G401 (cell line): ENCODE results near the gene ADAMTSL1. TPM values are rescaled to one million over a fixed set of nuclear protein-coding genes. Genes with fewer than 3 reads are reported as not detected.

ENCODE experiments used
- DNase-seq: peaks from one replicate; pipeline ENCODE4 v3.0.0-alpha.2; 2015; ENCODE audit warnings: low spot score
- in situ Hi-C: cut with HindIII; loops from 2 replicates; pipeline ENCODE4 v1.10.0; 2016; ENCODE audit warnings: low sequenced_read_pairs, mixed read lengths
- total RNA-seq: library from RNA; depleted of rRNA; stranded (reverse); fragments of >200 nt; shearing (Covaris generic); gene quantifications from 2 replicates; pipeline ENCODE4 v1.2.3, GENCODE V29; 2014

ADAMTSL1 gene
- total RNA-seq, 1 experiment from 2014 or later, result not detected

DNA sequence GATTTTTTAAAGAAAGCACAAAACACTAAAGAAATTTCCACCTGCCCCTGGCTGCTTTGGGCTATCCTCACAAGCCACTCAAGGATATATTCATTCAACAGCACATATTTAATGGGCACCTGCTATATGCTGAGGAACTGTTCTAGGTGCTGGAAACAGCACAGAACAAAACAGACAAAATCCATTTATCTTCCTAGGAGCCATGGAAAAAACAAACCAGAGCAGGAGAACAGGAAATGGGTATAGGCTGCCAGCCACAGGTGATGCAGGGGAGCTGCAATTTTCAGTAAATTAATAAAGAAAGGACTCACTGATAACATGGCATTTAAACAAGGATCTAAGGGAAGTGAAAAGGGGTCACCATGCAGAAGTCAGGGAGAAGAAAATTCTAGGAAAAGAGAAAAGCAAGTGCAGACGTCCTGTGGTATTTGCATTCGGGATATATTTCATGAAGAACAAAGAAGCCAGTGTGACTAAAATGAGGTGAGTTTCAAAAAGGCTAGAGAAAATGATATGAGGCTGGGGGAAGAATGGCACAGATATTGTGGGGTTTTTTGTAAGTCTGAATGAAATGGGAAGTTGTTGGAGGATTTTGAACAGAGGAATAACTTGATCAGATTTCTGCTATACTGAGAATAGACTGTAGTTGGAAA lies 152.2 kb downstream of the ADAMTSL1 start:
- in situ Hi-C loops, result no loop called here
- no peak for DNase-seq

- in situ Hi-C loops, result no loop called here
- no peak for DNase-seq
Measured at GRCh38 chr9:18629136-18629535, 155.2 kb downstream of the ADAMTSL1 start.

DNA sequence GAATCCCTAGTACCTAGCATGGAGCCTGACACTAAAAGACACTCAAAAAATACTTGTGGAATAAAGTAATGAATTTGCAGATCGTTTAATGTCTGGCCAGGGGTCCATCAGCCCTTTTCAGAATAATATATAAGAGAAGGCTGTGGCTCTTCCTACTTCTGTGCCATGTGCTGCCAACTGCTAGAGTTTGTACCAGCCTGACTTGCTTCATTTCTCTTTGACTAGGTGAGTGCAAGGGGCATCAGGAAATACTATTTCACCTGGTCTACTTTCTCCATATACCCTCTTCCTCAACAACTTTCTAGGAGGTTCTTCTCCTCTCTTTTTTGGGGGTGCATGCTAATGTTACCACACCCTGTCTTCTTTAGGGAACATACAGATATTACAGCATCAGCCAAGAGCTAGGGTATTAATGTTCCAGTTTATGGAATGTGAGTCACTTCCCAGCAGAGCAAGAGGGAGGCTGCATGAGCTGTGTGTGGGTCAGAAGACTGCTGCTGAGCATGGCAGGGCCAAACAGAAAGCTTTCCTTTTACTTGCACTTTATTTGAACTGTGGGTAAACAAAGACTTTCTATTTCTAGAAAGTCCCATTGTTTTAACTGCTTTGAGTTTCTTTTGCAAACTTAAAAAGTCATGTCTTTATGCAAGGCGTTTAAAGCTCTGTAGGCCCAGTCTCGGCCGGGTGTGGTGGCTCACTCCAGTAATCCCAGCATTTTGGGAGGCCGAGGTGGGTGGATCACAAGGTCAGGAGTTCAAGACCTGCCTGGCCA lies 158.9 kb downstream of the ADAMTSL1 start:
- in situ Hi-C loops, result no loop called here
- DNase-seq, result no peak

GRCh38 chr9:18636781-18637180 lies 162.8 kb downstream of the ADAMTSL1 start:
- DNase-seq, result no peak
- in situ Hi-C loops, result no loop called here

GRCh38 chr9:18638371-18639249 lies 164.7 kb downstream of the ADAMTSL1 start:
- DNase-seq, result no peak
- in situ Hi-C loops, result no loop called here

DNA sequence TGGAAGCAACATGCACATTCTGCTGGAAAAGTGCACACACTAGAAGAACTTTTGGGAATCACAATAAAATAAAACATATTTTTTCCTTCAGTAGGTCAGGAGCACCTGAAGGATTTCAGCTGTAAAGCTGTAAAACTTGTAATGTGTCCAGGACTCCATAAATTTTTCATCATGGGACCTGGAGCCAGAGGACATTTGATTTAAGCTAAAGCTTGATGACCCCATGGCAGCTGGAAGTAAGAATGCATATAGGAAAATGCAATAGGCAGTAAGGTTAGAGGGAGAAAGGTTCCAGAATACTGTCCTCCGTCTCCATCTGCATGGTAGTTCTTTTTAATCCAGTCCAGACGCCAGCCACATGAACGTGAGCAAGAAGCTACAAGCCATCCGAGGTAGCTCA lies 166.0 kb downstream of the ADAMTSL1 start:
- no peak for DNase-seq
- in situ Hi-C loops, result no loop called here

DNA sequence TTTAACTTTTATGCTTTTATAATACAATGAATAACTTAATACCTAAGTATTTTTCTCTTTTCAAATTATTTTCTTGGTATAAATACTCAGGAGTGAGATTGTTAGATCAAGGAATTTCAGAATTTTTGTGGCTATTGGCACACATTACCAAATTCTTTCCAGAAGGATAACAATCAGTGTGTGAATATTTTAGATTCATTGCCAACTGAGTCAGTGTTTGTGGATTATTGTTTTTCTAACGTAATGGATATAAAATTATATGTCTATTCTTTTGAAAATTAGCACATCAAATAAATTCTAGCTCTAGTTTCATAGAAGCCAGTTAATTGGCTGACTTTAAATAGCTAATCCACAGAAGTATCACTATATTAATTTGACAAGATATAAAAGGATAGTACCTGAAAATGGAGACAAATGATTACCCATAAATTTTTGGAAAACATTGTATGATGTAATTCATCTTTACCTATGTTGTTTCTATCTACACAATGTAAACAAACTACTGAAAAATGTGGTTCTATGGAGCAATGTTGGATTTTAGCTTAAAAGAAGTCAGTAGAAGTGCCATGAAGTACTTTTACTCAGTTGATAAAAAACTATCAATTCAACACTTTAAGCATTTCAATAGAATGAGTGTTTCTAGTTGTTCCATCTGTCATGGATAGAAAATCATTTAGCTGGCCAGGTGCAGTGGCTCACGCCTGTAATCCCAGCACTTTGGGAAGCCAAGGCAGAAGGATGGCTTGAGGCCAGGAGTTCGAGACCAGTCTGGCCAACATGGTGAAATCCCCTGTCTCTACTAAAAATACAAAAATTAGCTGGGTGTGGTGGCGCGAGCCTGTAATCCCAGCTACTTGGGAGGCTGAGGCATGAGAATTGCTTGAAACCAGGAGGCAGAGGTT lies 185.1 kb downstream of the ADAMTSL1 start:
- in situ Hi-C loops, result no loop called here
- no peak for DNase-seq

DNA sequence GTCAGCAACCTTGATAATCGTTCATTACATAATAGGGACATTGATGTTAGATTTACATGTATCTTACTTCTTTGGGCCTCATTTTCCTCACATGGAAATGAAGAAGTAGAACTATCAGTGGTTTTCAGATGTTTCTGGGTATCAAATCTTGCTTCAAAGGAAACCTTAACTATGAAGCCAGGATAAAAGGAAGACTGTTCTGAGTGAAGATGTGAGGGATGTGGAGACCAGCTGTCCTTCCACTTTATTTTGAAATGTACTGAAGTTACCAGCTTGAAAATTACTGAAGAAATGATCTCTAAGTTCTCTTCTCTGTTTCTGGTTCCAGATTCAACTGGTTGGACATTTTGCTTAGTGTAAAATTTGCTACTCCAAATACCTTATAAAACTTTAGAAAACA lies 186.0 kb downstream of the ADAMTSL1 start:
- DNase-seq, result no peak
- in situ Hi-C loops, result no loop called here

GRCh38 chr9:18662320-18662719 lies 188.4 kb downstream of the ADAMTSL1 start:
- in situ Hi-C loops, result no loop called here
- no peak for DNase-seq

- no peak for DNase-seq
- in situ Hi-C loops, result no loop called here
Measured at GRCh38 chr9:18665947-18666346, 192.0 kb downstream of the ADAMTSL1 start.

DNA sequence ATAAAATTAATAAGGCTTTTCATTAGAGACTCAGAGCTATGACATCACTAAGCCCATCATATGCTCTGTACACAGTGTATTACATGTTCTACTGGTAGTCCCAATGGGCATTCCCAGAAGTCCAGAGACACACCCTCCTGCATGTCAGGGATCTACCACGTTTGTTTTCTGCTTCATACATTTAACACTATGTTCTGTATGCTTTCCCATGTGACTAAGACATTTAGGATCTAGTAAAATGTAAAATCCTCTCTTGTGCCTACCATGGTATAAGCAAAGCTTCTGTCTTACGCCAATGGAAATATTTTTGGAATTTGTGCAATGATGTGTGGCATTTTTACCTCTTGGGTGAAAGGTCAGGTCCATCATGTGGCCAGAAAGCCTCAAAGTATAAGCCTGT lies 192.4 kb downstream of the ADAMTSL1 start:
- in situ Hi-C loops, result no loop called here
- no peak for DNase-seq

GRCh38 chr9:18666986-18667772 lies 193.2 kb downstream of the ADAMTSL1 start:
- no peak for DNase-seq
- in situ Hi-C loops, result no loop called here

DNA sequence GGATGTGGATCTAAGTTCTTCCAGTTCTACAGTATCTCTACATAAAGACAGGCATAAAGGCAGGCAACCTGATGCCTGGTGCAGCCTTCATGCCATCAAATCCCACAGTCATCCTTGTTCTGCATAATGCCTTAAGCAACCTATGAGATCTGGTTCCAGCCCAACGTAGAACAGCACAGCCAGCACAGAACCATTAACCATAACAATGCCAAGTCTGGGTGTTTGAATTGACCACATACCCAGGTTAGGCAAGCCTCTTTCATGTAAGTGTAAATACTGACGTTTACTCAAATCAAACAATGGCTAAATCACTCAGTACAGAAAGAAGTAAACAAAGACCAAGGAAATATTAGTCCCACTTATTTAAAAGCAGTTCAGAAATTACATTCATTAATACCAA lies 195.0 kb downstream of the ADAMTSL1 start:
- in situ Hi-C loops, result no loop called here
- DNase-seq, result no peak

- in situ Hi-C loops, result no loop called here
- no peak for DNase-seq
Measured at GRCh38 chr9:18672706-18673105, 198.8 kb downstream of the ADAMTSL1 start.

DNA sequence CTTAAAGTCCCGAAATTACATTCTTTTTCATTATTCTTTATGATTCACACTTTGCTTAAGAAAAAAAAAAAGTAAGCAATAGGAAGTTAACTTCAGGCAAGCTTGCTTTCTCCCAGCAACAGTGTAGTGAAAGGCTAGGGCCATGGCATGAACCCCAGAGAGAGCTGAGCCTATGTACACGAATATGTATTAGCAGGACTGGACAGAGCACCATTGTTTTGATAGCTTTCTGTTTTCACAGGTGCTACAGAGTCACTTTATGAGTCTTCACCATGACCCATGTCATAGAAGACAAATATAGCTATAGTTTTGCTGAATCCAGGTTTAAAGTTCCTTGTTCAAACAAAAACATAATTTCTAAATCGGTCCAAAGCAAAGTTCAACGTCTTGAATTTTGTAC lies 199.2 kb downstream of the ADAMTSL1 start:
- in situ Hi-C loops, result no loop called here
- no peak for DNase-seq

DNA sequence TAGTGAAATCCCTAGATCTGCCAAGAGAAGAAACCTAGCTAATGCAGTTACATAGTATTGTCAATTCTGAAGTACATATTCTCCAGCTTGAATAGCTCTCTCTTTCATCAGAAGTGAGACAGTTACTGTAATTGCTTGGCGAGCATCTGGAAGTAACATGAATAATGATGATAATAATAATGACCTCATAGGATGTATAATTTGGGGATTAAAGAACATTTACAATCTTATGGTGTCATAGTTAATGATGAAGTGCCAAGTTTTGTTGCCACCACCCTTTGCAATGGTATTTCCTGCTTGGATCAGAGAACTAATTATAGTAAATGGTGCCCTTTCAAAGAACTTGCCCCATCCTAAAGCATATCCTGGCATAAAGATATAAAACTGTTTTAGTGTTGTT lies 201.4 kb downstream of the ADAMTSL1 start:
- DNase-seq, result no peak
- in situ Hi-C loops, result no loop called here

DNA sequence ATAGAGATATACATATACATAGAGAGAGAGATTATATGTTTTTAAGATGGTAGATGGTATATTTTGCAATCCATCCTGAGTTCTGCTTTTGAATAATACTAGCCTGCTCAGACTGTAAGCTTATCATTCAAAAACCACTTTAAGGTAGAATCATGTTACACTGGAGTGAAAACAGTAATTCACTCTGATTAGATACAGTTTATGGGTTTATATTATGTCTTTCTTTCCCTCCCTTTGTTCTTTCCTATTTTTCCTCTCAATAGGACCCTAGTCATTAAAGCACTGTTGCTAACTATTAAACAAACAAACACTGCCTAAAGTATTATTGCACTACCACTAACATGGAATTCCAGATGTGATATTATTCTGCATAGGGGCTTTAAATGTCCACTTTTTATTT lies 202.0 kb downstream of the ADAMTSL1 start:
- no peak for DNase-seq
- in situ Hi-C loops, result no loop called here

DNA sequence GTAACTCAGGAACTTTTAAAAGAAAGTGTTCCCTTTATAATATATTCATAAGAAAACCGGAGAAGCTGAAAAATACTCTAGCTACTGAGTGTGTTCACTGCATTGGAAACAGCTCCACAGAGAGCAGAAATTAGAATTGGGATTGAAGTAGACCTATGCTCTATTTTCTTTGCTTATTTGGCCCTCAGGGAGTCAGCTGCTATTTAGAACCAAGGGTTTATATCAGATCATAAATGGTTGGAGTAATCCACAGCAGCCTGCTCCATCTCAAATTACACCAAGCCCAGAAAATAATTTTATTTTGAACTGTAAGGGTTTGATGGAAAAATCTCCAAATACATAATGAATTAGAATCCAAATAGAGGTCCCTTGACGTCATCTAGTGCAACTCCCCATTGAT lies 202.6 kb downstream of the ADAMTSL1 start:
- in situ Hi-C loops, result no loop called here
- DNase-seq, result no peak
